ENCODE measurements around the gene EPO. TPM values are rescaled to one million over a fixed set of nuclear protein-coding genes. Genes with fewer than 3 reads are reported as not detected.
A peak's percentile ranks its signal among the peaks of the same experiment; 100 is the strongest.

EPO gene
- total RNA-seq (not detected), polyA plus RNA-seq (under 1 TPM in 1 of 2 donors, not detected in 1; 0.10 TPM)
- long read RNA-seq, donor 1 = 0 reads
- long read RNA-seq, donor 2 = 0 reads
- long read RNA-seq, donor 3 = 0 reads
- long read RNA-seq, donor 4 = 0 reads
- long read RNA-seq, donor 5 = 0 reads

DNA sequence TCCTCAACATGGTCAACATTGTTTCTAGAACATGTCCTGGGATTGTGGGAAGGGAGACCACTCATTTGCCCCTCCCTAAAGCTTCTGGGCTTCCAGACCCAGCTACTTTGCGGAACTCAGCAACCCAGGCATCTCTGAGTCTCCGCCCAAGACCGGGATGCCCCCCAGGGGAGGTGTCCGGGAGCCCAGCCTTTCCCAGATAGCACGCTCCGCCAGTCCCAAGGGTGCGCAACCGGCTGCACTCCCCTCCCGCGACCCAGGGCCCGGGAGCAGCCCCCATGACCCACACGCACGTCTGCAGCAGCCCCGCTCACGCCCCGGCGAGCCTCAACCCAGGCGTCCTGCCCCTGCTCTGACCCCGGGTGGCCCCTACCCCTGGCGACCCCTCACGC lies at the start of gene EPO:
EPO (plus strand) TSS at position 190 of the 392 bp plus-strand sequence. CDS start 513 bp downstream, outside the sequence.
- no peak for DNase-seq
- no peak within 1 kb of the TSS for H3K9ac ChIP-seq (ENCODE audit: insufficient read depth in 1 of 2, low read length in 2 of 2)
- H3K4me3 ChIP-seq = no peak within 1 kb of the TSS
- TF ChIP-seq, protein P1, sequence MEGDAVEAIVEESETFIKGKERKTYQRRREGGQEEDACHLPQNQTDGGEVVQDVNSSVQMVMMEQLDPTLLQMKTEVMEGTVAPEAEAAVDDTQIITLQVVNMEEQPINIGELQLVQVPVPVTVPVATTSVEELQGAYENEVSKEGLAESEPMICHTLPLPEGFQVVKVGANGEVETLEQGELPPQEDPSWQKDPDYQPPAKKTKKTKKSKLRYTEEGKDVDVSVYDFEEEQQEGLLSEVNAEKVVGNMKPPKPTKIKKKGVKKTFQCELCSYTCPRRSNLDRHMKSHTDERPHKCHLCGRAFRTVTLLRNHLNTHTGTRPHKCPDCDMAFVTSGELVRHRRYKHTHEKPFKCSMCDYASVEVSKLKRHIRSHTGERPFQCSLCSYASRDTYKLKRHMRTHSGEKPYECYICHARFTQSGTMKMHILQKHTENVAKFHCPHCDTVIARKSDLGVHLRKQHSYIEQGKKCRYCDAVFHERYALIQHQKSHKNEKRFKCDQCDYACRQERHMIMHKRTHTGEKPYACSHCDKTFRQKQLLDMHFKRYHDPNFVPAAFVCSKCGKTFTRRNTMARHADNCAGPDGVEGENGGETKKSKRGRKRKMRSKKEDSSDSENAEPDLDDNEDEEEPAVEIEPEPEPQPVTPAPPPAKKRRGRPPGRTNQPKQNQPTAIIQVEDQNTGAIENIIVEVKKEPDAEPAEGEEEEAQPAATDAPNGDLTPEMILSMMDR (IDR thresholded peaks at IDR 0.05; ENCODE audit: control extremely low read depth, extremely low read depth) = no peak
- peaks cover 0 to 10% (median 3%) of the 10 kb centered on the region in 5 donors for H3K4me1 ChIP-seq (ENCODE audit: control insufficient read depth in 5 of 5, insufficient read depth in 5 of 5, low read length in 5 of 5)
- WGBS, 2 donors = 3 to 4% methylated on average over 21 of the region's 21 CpGs
- no peak within 1 kb of the TSS for H3K27ac ChIP-seq (ENCODE audit: low read depth in 1 of 2, low read length in 1 of 2)
- peaks cover 0 to 3% (median under 1%) of the 10 kb centered on the region in 4 donors for H3K9me3 ChIP-seq (ENCODE audit: control insufficient read depth in 4 of 4, insufficient read depth in 3 of 4, low read length in 3 of 4)
- no peaks in the 10 kb centered on the region for H3K36me3 ChIP-seq (ENCODE audit: control insufficient read depth in 4 of 4, insufficient read depth in 4 of 4, low read length in 4 of 4)
- peaks cover 7 to 26% (median 23%) of the 10 kb centered on the region in 3 donors for H3K27me3 ChIP-seq (ENCODE audit: control insufficient read depth in 3 of 3, insufficient read depth in 3 of 3, low read length in 2 of 3)
- no peak for ATAC-seq (ENCODE audit: insufficient read depth, low FRiP score)

DNA sequence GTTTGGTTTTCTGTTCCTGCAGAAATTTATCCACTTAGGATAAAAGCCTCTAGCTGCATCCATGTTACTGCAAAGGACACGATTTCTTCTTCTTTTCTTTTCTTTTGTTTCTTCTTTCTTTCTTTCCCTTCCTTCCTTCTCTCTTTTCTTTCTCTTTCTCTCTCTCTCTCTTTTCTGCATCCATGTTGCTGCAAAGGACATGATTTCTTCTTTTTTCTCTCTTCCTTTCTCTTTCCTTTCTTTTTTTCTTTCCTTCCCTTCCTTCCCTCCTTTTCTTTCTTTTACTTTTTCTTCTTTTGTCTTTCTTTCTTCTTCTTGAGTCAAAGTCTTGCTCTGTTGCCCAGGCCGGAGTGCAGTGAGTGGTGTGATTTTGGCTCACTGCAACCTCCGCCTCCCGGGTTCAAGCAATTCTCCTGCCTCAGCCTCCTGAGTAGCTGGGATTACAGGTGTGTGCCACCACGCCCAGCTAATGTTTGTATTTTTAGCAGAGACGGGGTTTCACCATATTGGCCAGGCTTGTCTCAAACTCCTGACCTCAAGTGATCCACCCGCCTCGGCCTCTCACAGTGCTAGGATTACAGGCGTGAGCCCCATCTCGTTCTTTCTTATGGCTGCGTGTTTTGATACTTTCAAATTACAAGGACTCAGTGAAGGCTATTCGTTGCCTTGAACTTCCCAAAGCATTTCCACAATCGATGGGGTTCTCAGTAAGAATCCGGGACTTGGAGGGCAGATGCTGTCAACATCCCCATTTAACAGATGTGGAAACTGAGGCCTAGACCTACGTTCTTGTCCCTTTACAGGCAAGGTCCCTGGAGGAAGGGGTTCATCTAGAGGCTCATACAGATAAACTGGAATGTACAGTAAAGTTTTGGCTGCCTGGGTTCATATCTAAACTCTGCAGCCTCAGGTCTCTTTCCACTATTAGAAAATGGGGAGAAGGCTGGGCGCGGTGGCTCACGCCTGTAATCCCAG lies 48.6 kb upstream of the EPO start:
- H3K27ac ChIP-seq (ENCODE audit: low read depth in 1 of 2, low read length in 1 of 2) = no peak overlapping the region
- no peak for ATAC-seq (ENCODE audit: insufficient read depth, low FRiP score)
- 93 to 95% methylated on average over 18 of the region's 18 CpGs for WGBS, 2 donors
- peaks cover 0 to 5% (median 2%) of the 10 kb centered on the region in 5 donors for H3K4me1 ChIP-seq (ENCODE audit: control insufficient read depth in 5 of 5, insufficient read depth in 5 of 5, low read length in 5 of 5)
- H3K4me3 ChIP-seq = no peak overlapping the region
- H3K9me3 ChIP-seq (ENCODE audit: control insufficient read depth in 4 of 4, insufficient read depth in 3 of 4, low read length in 3 of 4) = no peaks in the 10 kb centered on the region
- H3K9ac ChIP-seq (ENCODE audit: insufficient read depth in 1 of 2, low read length in 2 of 2) = no peak overlapping the region
- no peak for DNase-seq
- TF ChIP-seq, protein P1 (IDR thresholded peaks at IDR 0.05; ENCODE audit: control extremely low read depth, extremely low read depth) = no peak
- H3K36me3 ChIP-seq (ENCODE audit: control insufficient read depth in 4 of 4, insufficient read depth in 4 of 4, low read length in 4 of 4) = peaks cover 0 to 3% (median 2%) of the 10 kb centered on the region in 4 donors
- H3K27me3 ChIP-seq (ENCODE audit: control insufficient read depth in 3 of 3, insufficient read depth in 3 of 3, low read length in 2 of 3) = peaks cover 0 to 2% (median 0%) of the 10 kb centered on the region in 3 donors

DNA sequence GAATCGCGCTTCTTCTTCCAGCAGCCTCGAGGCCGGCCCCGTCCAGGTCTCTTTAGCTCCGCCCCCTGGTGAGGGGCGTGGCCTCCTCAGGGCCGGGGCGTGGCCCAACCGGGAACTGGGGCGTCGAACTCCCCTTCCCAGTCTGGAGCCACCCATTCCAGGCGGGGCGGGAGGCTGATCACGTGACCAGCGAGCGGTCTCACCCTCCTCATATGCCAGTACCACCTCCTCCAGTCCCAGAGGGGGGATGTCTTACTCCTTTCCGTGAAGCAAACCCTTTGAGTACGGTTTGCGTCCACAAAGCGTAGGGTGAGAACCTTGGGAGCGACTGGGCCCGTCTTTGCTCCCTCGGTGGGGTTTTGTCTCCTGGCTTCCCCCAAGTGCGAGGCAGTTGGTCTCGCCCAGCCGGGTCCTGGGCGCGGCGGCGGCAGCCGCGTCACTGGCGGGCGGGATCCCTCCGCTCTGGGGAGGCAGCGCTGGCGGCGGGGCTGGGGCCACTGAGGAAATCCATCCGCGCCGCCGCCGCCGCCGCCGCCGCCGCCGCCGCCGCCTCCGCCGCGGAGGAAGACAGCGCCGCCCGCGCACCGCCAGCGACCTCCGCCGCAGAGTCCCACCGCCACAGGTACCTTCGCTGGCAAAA lies 46.8 kb upstream of the EPO start, which contains the start of gene GNB2:
GNB2 (plus strand) TSS at position 439 of the 640 bp plus-strand sequence. CDS start 2,526 bp downstream, outside the sequence.
- Histone ChIP-seq H3K9me3 (ENCODE audit: control insufficient read depth in 4 of 4, insufficient read depth in 3 of 4, low read length in 3 of 4) (no peaks in the 10 kb centered on the region), H3K27me3 (ENCODE audit: control insufficient read depth in 3 of 3, insufficient read depth in 3 of 3, low read length in 2 of 3) (peaks cover 0 to 2% (median 0%) of the 10 kb centered on the region in 3 donors), H3K27ac (ENCODE audit: low read depth in 1 of 2, low read length in 1 of 2) (peak within 1 kb of the TSS; percentile 86 to 94), H3K36me3 (ENCODE audit: control insufficient read depth in 4 of 4, insufficient read depth in 4 of 4, low read length in 4 of 4) (peaks cover 0 to 21% (median 16%) of the 10 kb centered on the region in 4 donors), H3K9ac (ENCODE audit: insufficient read depth in 1 of 2, low read length in 2 of 2) (peak within 1 kb of the TSS; percentile 37 to 55), H3K4me1 (ENCODE audit: control insufficient read depth in 5 of 5, insufficient read depth in 5 of 5, low read length in 5 of 5) (peaks cover 0 to 7% (median 2%) of the 10 kb centered on the region in 5 donors), H3K4me3 (peak within 1 kb of the TSS; percentile 65)
- WGBS, 2 donors = 0 to 1% methylated on average over 36 to 65 of the region's 65 CpGs
- peak; percentile 92 for ATAC-seq (ENCODE audit: insufficient read depth, low FRiP score)
- DNase-seq = peak; percentile 99
- TF ChIP-seq, protein P1 (IDR thresholded peaks at IDR 0.05; ENCODE audit: control extremely low read depth, extremely low read depth) = no peak
